ENCODE measurements around the gene IL4R. TPM values are rescaled to one million over a fixed set of nuclear protein-coding genes. Genes with fewer than 3 reads are reported as not detected.
"Not testable (repeated sequence)": the region's sequence is repeated elsewhere in the genome, so short reads cannot be mapped to it uniquely, and the experiment has no call there.

Gene IL4R
- total RNA-seq, 1 experiment from 2014 or later: 28.6 TPM

- Histone ChIP-seq H3K18ac (ENCODE audit: insufficient read length, low read depth, low read length) (no peak overlapping the region), H2BK120ac (ENCODE audit: low read depth, low read length, poor library complexity, severe bottlenecking) (no peak overlapping the region), H2BK5ac (ENCODE audit: insufficient read length, low read length) (no peak overlapping the region), H4K8ac (replicated peaks; ENCODE audit: insufficient read length, low read depth, low read length) (no peak overlapping the region), H4K91ac (ENCODE audit: insufficient read length, low read depth, low read length) (no peak overlapping the region), H3K9ac (ENCODE audit: extremely low read depth, insufficient read length, low read length) (no peak overlapping the region), H3K27ac (ENCODE audit: insufficient read length, low read depth, low read length) (no peak overlapping the region), H2BK12ac (ENCODE audit: insufficient read length, low read depth, low read length) (no peak overlapping the region), H4K20me1 (ENCODE audit: control insufficient read depth, insufficient read depth, insufficient read length) (no peaks in the 10 kb centered on the region), H2AFZ (ENCODE audit: low read length) (no peak overlapping the region), H2BK15ac (ENCODE audit: low read depth, low read length) (no peak overlapping the region), H3K23me2 (ENCODE audit: insufficient read length, low read depth, low read length, poor library complexity, severe bottlenecking) (no peaks in the 10 kb centered on the region), H3K27me3 (ENCODE audit: insufficient read depth, low read length) (no peaks in the 10 kb centered on the region), H3K23ac (ENCODE audit: insufficient read length, low read depth, low read length) (no peak overlapping the region), H3K14ac (ENCODE audit: insufficient read depth, low read length) (no peak overlapping the region), H2BK20ac (ENCODE audit: low read depth, low read length, poor library complexity, severe bottlenecking) (no peak overlapping the region), H2AK5ac (ENCODE audit: insufficient read length, low read length) (no peak overlapping the region), H3K4ac (ENCODE audit: low read depth, low read length) (no peak overlapping the region), H3K9me3 (ENCODE audit: control insufficient read depth, low read depth, low read length) (no peaks in the 10 kb centered on the region), H3T11ph (ENCODE audit: low read length) (no peak overlapping the region), H4K5ac (ENCODE audit: insufficient read length, low read depth, low read length) (no peak overlapping the region), H3K4me2 (ENCODE audit: insufficient read depth, insufficient read length, low read length) (no peak overlapping the region), H3K4me1 (ENCODE audit: insufficient read depth, low read length) (no peaks in the 10 kb centered on the region), H3K79me2 (ENCODE audit: insufficient read depth, low read length) (no peaks in the 10 kb centered on the region), H3K79me1 (ENCODE audit: insufficient read depth, low read depth, low read length, poor library complexity, severe bottlenecking) (no peaks in the 10 kb centered on the region), H3K56ac (ENCODE audit: insufficient read length, low read depth, low read length) (no peak overlapping the region)
- H3K9me3 Mint-ChIP-seq: peaks cover 8 to 21% of the 10 kb centered on the region in 2 experiments
- H3K27ac Mint-ChIP-seq: no peak overlapping the region
- peaks cover 19 to 20% of the 10 kb centered on the region in 2 experiments for H3K4me1 Mint-ChIP-seq
- TF ChIP-seq CTCF (conservative IDR thresholded peaks at IDR 0.05): no peak
- H3K4me3 Mint-ChIP-seq: no peak overlapping the region
- no peak for DNase-seq
- peaks cover 0 to 11% (median 0%) of the 10 kb centered on the region in 3 experiments; a peak in 3 of 7 replicates for H3K36me3 Mint-ChIP-seq (ENCODE audit: insufficient read depth in 1 of 3, low read depth in 3 of 3)
- WGBS (ENCODE audit: extremely low coverage, insufficient read length, low lambda C conversion rate): no CpG with 5 or more reads among the region's 6 CpGs
- 0 out of 2 replicates have a peak, but pooled peaks cover 1% of the 10 kb centered on the region for H3K27me3 Mint-ChIP-seq (ENCODE audit: low read depth)
Observed at GRCh38 chr16:27408602-27409031, 94.8 kb downstream of the IL4R start.

- not testable (repeated sequence) for H4K8ac ChIP-seq (replicated peaks; ENCODE audit: insufficient read length, low read depth, low read length); H3K27ac Mint-ChIP-seq; H2BK20ac ChIP-seq (ENCODE audit: low read depth, low read length, poor library complexity, severe bottlenecking); H4K5ac ChIP-seq (ENCODE audit: insufficient read length, low read depth, low read length); H2AK5ac ChIP-seq (ENCODE audit: insufficient read length, low read length); H3K56ac ChIP-seq (ENCODE audit: insufficient read length, low read depth, low read length); H3K4ac ChIP-seq (ENCODE audit: low read depth, low read length); H3K4me2 ChIP-seq (ENCODE audit: insufficient read depth, insufficient read length, low read length); H2BK15ac ChIP-seq (ENCODE audit: low read depth, low read length); H3K23me2 ChIP-seq (ENCODE audit: insufficient read length, low read depth, low read length, poor library complexity, severe bottlenecking); H3K27ac ChIP-seq (ENCODE audit: insufficient read length, low read depth, low read length); H4K20me1 ChIP-seq (ENCODE audit: control insufficient read depth, insufficient read depth, insufficient read length); H3K4me1 ChIP-seq (ENCODE audit: insufficient read depth, low read length); H2AFZ ChIP-seq (ENCODE audit: low read length); H3K23ac ChIP-seq (ENCODE audit: insufficient read length, low read depth, low read length); H3K4me3 Mint-ChIP-seq; H2BK12ac ChIP-seq (ENCODE audit: insufficient read length, low read depth, low read length); H3K27me3 ChIP-seq (ENCODE audit: insufficient read depth, low read length); H2BK5ac ChIP-seq (ENCODE audit: insufficient read length, low read length); H3T11ph ChIP-seq (ENCODE audit: low read length); H3K27me3 Mint-ChIP-seq (ENCODE audit: low read depth); DNase-seq; H3K79me2 ChIP-seq (ENCODE audit: insufficient read depth, low read length); H3K79me1 ChIP-seq (ENCODE audit: insufficient read depth, low read depth, low read length, poor library complexity, severe bottlenecking); H4K91ac ChIP-seq (ENCODE audit: insufficient read length, low read depth, low read length); H3K14ac ChIP-seq (ENCODE audit: insufficient read depth, low read length); H3K9ac ChIP-seq (ENCODE audit: extremely low read depth, insufficient read length, low read length); H3K18ac ChIP-seq (ENCODE audit: insufficient read length, low read depth, low read length); H2BK120ac ChIP-seq (ENCODE audit: low read depth, low read length, poor library complexity, severe bottlenecking); H3K9me3 ChIP-seq (ENCODE audit: control insufficient read depth, low read depth, low read length)
- peaks cover 8 to 21% of the 10 kb centered on the region in 2 experiments for H3K9me3 Mint-ChIP-seq
- no CpG with 5 or more reads among the region's 2 CpGs for WGBS (ENCODE audit: extremely low coverage, insufficient read length, low lambda C conversion rate)
- peaks cover 19 to 20% of the 10 kb centered on the region in 2 experiments for H3K4me1 Mint-ChIP-seq
- H3K36me3 Mint-ChIP-seq (ENCODE audit: insufficient read depth in 1 of 3, low read depth in 3 of 3): peaks cover 0 to 11% (median 0%) of the 10 kb centered on the region in 3 experiments; a peak in 3 of 7 replicates
Observed at GRCh38 chr16:27409958-27410357, 96.2 kb downstream of the IL4R start.
